Caki2 (cell line): ENCODE measurements around the gene GAL. TPM values are rescaled to one million over a fixed set of nuclear protein-coding genes. Genes with fewer than 3 reads are reported as not detected.

Experiments used
- DNase-seq: peaks from one replicate; pipeline ENCODE4 v3.0.0-alpha.2; 2015; ENCODE audit warnings: low read depth
- in situ Hi-C: cut with HindIII; loops from 2 replicates; pipeline ENCODE4 v1.10.0; 2016; ENCODE audit warnings: low sequenced_read_pairs, low pct_unique_long_range_greater_than_20kb, mixed read lengths
- total RNA-seq: library from RNA; depleted of rRNA; stranded (reverse); fragments of >200 nt; shearing (Covaris generic); gene quantifications from 2 replicates; pipeline ENCODE4 v1.2.3, GENCODE V29; 2014; ENCODE audit warnings: low replicate concordance; rRNA removed

Gene GAL
- total RNA-seq, 1 experiment from 2014 or later, result not detected

DNA sequence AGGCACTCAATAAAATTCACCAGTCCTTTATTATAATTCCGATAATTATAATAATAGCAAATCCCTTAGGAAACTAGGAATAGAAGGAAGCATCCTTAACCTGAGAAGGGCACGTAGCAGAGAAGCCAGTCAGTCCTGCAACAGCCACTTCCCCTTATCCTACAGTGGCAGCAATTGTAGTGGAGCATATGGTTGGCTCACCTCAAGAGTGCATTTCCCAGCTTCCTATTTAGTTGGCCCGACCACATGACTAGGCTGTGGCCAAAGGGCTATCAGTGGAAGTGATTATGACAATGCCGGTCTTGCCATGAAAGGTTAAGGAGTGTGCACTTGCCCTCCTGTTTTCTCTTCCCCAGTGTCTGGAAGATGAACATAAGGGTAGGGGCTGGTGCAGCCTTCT lies 39.9 kb downstream of the GAL start:
- in situ Hi-C loops, result no loop called here
- DNase-seq, result no peak

DNA sequence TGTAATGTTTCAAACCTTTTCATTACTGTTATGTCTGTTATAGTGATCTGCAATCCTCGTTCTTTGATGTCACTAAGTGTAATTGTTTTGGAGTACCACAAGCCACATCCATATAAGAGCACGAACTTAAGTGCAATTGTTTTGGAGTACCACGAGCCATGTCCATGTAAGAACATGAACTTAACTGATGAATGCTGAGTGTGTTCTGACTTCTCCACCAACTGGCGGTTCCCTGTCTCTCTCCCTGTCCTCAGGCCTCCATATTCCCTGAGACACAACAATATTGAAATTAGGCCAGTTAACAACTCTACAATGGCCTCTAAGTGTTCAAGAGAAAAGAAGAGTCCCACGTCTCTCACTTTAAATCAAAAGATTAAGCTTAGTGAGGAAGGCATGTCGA lies 43.4 kb downstream of the GAL start:
- in situ Hi-C loops, result no loop called here
- DNase-seq, result no peak

DNA sequence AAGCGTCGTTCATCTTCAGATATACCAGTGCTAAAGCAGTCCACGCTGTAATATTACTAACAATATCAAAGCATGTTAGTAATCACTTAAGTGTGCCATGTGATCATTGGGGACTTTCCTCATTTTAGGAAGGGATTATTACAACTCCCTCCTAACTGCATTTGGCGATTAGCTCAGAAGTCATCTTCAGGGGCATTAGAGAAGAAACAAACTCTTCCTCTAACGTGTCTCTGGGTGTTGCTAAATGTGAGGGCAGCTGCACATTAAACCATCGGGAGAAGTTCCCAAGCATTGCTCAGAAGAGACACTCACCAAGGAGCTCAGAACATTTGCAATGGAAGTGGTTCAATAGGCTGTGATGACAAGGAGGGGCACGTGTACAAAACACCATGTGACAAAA lies 49.8 kb downstream of the GAL start:
- in situ Hi-C loops, result no loop called here
- DNase-seq, result no peak

DNA sequence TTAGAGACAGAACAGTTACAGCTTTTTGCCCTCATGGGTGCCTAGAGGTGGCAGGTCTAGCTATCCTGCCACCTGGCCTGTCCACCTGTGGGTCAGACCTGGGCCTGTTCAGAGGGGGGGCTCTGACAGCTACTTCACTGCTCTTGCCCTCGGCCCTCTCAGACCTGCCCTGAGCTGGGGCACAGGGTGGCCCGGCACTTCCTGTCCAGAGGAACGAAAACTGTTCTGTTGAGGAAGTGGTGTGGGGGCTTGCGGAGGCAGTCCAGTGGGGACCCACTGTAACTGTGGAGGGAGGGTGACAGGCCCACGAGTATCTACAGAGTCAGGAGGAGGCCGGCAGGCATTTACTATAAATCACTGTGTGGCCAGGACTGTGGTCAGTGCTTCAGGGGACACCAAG lies 50.8 kb downstream of the GAL start:
- in situ Hi-C loops, result no loop called here
- no peak for DNase-seq

DNA sequence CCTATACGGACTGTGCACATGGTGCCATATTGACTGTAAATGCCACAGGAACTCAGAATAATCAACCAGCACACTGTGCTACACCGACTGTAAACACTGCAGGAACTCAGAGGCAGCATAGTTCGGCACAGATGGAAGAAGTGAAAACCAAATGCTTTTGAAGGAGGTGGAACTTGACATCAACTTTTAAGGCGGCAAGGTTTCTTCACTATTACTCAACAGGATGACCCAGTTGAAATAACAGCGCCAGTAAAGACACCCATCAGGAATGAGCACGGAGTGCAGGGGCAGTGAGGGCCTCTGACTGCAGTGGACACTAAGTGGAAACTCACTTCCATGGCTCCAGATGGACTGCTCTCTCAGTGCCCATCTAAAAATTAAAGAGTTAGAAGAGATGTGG lies 51.3 kb downstream of the GAL start:
- in situ Hi-C loops, result no loop called here
- no peak for DNase-seq

Other genes with a start within 250 kb of the GAL start
- 42.6 and 55.0 TPM in 2 replicates for gene PPP6R3, start 223.8 kb upstream of the GAL start, total RNA-seq
- 2.4 and 8.9 TPM in 2 replicates for gene TESMIN, start 67.0 kb downstream of the GAL start, total RNA-seq
- 26.8 and 30.4 TPM in 2 replicates for gene CPT1A, start 157.4 kb downstream of the GAL start, total RNA-seq
- 83.5 and 94.0 TPM in 2 replicates for gene MRPL21, start 219.3 kb downstream of the GAL start, total RNA-seq
- gene IGHMBP2, start 219.3 kb downstream of the GAL start, total RNA-seq, result 2.1 and 9.8 TPM in 2 replicates